Tibial nerve (tissue), 4 donors: ENCODE data around the gene CD244.

Experiments used
- EP300 ChIP-seq, 2 donors: sonication (generic); formaldehyde crosslinking; IDR thresholded peaks; one replicate each; pipeline ENCODE4 v1.6.1; 2017; ENCODE audit warnings: antibody characterized with exemption in 2 of 2, mild to moderate bottlenecking in 1 of 2
- POLR2A ChIP-seq, 2 donors: fragments of 450-650 bp; IDR thresholded peaks; one replicate each; pipeline ENCODE4 v1.6.1; 2017; ENCODE audit warnings: antibody characterized with exemption in 2 of 2, mild to moderate bottlenecking in 2 of 2, moderate library complexity in 2 of 2
- TF ChIP-seq, protein P1 (sequence below), 5 experiments: fragments of 200-600 bp in 3 of 5; fragments of 450-650 bp in 2 of 5; sonication (generic) in 3 of 5; IDR thresholded peaks; one replicate each; pipeline ENCODE4 v1.5.1; 2016 to 2019; ENCODE audit warnings: antibody characterized with exemption in 5 of 5, mild to moderate bottlenecking in 3 of 5, moderate library complexity in 2 of 5

DNA sequence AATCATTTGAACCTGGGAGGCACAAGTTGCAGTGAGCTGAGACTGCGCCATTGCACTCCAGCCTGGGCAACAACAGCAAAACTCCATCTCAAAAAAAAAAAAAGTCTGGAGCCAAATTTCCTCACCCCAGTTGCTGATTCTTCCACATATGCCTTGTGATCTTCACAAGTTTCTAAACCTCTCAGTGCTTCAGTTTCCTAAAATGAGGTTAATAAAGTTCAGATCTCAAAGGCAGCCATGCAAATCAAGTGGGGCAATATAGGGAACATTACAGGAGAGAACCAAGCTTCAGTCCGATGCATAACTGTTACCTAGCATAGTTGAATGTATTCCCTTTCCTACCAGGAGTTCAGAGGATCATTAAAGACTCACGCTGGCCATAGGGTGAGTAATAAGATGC, 17.5 kb upstream of the CD244 start:
- TF ChIP-seq POLR2A (IDR thresholded peaks at IDR 0.05) = no peak
- TF ChIP-seq, protein P1, sequence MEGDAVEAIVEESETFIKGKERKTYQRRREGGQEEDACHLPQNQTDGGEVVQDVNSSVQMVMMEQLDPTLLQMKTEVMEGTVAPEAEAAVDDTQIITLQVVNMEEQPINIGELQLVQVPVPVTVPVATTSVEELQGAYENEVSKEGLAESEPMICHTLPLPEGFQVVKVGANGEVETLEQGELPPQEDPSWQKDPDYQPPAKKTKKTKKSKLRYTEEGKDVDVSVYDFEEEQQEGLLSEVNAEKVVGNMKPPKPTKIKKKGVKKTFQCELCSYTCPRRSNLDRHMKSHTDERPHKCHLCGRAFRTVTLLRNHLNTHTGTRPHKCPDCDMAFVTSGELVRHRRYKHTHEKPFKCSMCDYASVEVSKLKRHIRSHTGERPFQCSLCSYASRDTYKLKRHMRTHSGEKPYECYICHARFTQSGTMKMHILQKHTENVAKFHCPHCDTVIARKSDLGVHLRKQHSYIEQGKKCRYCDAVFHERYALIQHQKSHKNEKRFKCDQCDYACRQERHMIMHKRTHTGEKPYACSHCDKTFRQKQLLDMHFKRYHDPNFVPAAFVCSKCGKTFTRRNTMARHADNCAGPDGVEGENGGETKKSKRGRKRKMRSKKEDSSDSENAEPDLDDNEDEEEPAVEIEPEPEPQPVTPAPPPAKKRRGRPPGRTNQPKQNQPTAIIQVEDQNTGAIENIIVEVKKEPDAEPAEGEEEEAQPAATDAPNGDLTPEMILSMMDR (IDR thresholded peaks at IDR 0.05) = no peak
- TF ChIP-seq EP300 (IDR thresholded peaks at IDR 0.05) = no peak
